ENCODE data around the gene KIN.

The KIN gene

DNA sequence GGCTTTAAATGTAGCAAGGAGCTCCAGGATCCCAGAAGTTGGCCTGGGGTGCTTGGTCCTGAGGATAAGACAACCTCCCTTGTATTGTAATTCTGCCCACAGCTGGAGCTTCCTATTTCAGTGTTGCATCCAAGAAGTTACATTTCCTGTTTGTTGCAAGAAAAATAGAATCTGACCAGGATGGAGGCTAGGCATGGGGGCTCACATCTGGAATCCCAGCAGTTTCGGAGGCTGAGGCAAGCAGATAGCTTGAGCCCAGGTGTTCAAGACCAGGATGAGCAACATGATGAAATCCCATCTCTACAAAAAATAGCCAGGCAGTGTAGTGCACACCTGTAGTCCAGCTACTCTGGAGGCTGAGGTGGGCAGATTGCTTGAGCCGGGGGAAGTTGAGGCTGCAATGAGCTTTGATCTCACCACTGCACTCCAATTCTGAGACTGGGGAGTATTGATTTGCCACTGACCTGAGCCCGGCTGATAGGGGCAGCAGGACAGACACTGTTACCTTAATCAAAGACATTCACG is 85.4 kb downstream of the KIN start:
- DNase-seq (ENCODE audit: extremely low read depth, low read depth) = no peak
- TF ChIP-seq, protein P1, sequence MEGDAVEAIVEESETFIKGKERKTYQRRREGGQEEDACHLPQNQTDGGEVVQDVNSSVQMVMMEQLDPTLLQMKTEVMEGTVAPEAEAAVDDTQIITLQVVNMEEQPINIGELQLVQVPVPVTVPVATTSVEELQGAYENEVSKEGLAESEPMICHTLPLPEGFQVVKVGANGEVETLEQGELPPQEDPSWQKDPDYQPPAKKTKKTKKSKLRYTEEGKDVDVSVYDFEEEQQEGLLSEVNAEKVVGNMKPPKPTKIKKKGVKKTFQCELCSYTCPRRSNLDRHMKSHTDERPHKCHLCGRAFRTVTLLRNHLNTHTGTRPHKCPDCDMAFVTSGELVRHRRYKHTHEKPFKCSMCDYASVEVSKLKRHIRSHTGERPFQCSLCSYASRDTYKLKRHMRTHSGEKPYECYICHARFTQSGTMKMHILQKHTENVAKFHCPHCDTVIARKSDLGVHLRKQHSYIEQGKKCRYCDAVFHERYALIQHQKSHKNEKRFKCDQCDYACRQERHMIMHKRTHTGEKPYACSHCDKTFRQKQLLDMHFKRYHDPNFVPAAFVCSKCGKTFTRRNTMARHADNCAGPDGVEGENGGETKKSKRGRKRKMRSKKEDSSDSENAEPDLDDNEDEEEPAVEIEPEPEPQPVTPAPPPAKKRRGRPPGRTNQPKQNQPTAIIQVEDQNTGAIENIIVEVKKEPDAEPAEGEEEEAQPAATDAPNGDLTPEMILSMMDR (IDR thresholded peaks at IDR 0.05; ENCODE audit: low read depth, low read length) = no peak

DNA sequence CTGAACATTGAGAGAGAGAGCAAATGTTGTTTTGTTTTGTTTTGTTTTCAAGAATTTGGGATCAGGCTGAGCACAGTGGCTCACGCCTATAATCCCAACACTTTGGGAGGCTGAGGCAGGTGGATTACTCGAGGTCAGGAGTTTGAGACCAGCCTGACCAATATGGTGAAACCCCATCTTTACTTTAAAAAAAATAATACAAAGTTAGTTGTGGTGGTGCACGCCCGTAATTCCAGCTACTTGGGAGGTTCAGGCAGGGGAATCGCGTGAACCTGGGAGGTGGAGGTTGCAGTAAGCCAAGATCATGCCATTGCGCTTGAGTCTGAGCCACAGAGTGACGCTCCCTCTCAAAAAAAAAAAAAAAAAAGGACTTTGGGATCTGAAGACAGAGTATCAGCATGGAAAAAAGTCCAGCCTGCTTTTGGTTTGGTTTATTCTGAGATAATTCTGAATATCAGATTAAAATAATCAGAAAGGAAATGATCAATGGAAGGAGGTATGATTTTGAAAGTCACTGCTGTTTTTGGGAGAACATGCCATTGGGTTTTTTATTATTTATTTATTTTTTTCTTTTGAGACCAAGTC is 86.5 kb downstream of the KIN start:
- TF ChIP-seq, protein P1 (IDR thresholded peaks at IDR 0.05; ENCODE audit: low read depth, low read length) = no peak
- DNase-seq (ENCODE audit: extremely low read depth, low read depth) = no peak

All from AG09319 (cell line).